ENCODE data around the gene KIAA1755.

KIAA1755 gene

DNA sequence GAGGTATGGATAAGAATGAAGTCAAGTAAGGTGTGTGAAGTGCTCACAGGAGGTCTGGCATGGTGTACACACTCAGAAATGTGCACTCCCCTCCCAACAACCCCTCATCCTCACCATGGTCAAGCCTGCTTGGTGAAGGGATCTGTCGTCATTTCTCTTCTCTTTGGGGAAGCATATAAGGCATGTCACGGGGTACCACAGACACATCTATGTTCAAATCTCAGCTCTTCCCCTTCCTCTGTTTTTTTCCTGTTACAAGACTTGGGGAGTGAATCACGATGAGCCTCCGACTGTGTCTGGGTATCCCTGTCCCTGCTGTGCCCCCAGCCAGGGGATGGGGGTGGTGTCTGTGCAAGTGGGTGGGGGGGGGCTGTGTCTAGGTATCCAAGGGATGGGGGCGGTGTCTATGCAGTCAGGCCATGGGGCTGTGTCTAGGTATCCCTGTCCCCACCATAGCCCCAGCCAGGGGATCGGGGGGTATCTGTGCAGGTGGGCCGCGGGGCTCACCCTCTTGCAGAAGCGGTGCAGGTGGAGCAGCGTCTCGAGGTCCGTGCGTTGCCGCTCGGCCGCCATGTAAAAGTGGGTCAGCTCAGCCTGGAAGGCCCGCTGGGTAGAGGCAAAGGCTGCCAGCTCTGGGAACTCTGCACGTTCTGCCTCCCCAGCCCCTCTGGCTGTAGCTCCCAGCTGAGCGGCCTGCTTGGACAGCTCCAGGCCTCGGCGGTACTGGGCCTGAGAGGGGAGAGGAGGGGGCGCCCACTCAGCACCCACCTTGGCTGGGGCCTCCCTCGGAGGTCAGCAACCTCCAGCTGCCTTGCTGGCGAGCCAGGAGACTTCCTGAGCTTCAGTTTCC is 43.6 kb downstream of the KIAA1755 start:
- no peak for DNase-seq

DNA sequence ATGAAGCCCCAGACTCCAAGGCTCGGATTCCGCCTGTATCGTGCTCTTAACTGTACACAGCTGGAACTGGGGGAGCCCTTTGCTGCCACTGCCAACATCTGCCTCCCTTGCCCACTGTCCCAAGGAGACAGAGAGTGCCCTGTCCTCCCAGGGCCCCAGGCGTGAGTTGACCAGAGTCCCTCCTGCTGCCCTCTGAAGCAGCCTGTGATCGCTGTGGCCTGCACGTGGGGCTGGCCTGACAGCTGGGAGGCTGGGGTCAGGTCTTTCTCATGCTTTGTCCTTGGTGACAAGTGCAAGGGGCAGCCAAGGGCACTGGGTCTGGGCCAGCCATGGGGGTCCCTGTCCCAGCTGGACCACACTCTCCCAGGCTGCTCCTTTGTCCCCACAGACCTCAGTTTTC is 44.3 kb downstream of the KIAA1755 start:
- DNase-seq = no peak

GRCh38 chr20:38215194-38216182 is 45.0 kb downstream of the KIAA1755 start:
- no peak for DNase-seq

- no peak for DNase-seq
These were observed 46.0 kb downstream of the KIAA1755 start for GRCh38 chr20:38214256-38215193.

DNA sequence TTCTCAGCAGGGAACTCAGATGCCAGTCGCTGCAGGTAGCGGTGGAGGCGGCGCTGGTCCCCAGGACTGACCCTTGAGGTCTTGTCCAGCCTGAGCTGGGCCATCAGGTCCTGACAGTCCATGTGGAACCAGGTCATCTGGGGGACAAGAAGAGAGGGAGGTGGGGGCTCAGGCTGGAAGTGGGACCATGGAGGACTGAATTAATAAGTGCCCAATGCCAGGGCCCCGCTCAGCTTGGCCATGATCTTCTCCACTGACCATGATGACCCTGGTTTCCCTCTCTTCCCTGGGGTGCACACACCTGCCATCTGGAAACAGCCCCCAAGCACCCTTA is 47.0 kb downstream of the KIAA1755 start:
- DNase-seq = no peak

DNA sequence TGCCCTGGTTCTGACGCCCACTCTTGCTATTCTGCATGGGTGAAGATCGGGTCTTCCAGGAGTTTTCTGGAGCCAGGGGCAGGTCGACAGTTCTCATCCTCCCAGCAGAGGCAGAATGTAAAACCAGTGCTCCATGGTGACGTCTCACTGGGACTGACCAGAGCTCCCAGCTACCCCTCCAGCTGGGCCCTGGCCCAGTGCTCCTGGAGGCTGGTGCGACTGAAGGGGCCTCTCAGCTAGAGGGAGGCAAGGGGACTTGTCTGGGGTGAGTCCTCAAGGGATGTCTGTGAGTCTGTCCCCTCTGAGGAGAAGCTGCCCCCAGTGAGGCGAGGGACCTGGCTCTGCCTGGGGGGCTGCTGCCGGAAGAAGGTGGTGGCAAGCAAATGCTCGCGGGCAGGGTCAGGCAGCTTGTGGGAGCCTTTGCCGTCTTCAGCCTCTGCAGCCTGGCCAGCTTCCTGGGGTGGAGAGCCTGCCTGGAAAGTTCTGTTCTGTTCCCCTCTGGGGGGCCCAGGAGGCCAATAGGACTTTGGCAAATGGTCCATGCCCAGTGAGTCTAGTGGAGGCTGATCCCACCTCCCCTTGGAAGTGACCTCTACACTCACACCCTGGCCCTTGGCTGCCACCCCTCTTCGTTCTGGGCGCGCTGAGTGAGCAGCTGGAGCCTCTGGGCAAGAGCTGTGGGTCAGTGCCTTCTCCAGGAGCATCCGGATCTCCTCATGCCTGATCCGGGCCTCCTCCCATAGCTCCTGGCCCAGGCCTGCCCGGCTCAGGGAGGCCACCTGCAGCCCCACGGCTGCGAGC is 47.5 kb downstream of the KIAA1755 start:
- no peak for DNase-seq

GRCh38 chr20:38211200-38212097 is 49.1 kb downstream of the KIAA1755 start:
- DNase-seq = no peak

DNA sequence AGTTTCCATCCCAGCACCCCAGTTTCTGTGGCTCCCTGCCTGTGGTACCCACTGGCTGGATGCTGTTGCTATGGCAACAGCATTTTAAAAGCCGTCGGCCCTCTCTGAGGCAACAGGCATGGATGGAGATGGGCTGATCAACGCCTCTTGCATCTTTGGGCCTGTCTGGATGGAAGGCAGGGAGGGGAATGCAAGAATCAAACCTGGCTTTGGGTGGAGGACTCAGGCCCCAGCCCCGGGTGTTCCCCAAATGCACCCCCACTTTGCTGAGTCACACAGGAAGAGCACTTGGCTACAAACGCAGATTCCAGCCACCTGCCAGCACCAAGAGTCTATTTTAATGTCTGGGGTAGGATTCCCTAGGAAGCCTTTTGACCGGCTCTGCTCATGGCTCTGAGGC is 49.8 kb downstream of the KIAA1755 start:
- no peak for DNase-seq

GRCh38 chr20:38209736-38210405 is 50.7 kb downstream of the KIAA1755 start:
- no peak for DNase-seq

- no peak for DNase-seq
These were observed 51.4 kb downstream of the KIAA1755 start for GRCh38 chr20:38209054-38209675.

DNA sequence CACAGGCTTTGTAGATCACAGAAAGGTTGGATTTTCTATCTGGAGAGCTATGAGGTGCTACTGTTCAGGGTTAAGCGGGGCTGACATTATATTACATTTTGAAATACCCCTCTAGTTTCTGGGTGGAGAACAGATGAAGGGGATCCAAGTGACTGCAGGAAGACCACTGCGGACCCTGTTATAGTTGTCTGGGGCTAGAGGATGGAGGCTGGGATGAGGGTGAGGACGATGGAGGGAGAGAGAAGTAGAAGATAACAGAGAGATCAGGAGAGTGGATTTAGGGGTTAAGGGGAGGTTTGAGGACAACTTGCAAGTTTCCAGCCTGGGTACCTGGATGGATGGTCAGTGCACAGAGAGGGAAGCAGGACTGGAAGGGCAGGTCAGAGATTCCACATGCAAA is 52.0 kb downstream of the KIAA1755 start:
- no peak for DNase-seq

GRCh38 chr20:38208088-38208487 is 52.4 kb downstream of the KIAA1755 start:
- DNase-seq = no peak

DNA sequence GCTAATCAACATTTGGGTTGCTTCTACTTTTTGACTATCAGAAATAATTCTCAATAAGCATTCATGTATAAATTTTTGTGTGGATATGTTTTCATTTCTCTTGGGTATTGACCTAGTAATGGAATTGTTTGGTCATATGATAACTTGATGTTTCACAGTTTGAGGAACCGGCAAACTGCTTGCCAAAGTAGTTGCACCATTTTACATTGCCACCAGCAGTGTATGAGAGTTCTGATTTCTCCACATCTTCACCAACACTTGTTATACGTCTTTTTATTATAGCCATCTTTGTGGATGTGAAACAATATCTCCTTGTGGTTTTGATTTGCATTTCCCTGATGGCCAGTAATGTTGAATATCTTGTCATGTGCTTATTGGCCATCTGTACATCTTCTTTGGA is 52.9 kb downstream of the KIAA1755 start:
- DNase-seq = no peak

DNA sequence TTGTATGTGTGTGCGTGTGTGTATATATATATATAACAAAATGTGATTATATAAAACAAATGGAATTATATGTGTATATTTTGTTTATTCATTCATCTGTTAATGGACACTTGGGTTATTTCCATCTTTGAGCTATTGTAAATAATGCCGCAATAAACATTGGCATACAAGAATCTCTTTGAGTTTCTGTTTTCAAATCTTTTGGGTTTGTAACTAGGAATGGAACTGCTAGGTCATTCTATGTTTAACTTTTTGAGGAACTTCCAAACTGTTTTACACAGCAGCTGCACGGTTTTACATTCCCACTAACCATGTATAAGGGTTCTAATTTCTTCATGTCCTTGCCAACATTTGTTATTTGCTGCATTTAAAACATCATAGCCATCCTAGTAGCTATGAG is 55.5 kb downstream of the KIAA1755 start:
- no peak for DNase-seq

- DNase-seq = no peak
These were observed 56.6 kb downstream of the KIAA1755 start for GRCh38 chr20:38203981-38204357.

DNA sequence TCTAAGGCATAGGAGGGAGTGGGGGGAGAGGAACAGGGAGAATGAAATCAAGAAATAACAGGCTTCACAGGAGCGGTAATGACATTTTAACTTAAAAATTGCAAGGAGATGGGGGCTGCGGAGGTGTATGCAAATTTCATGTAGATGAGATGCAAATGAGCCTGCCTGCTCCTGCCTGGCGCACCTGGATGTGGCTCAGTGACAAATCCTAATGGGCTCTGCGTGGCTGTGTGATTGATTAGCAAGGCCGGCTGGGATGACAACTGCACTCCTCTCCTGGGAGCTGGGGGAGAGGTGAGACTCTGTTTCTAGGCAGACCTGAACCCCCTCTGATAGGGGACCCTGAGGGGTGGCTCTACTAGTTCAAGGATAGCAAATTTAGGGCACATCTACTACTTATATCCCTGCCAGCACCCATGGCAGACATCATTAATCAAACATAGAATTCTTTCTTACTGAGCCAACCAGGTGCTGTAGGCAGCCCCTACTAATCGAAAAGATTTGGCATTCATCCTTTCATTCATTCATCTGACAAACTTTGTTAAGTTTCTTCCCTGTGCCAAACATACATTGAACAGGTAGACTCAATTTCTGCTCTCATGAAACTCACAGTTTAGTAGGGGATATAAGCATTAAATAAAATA is 57.1 kb downstream of the KIAA1755 start:
- no peak for DNase-seq

GRCh38 chr20:38202982-38203293 is 57.6 kb downstream of the KIAA1755 start:
- DNase-seq = no peak

GRCh38 chr20:38202153-38202981 is 58.2 kb downstream of the KIAA1755 start:
- no peak for DNase-seq

DNA sequence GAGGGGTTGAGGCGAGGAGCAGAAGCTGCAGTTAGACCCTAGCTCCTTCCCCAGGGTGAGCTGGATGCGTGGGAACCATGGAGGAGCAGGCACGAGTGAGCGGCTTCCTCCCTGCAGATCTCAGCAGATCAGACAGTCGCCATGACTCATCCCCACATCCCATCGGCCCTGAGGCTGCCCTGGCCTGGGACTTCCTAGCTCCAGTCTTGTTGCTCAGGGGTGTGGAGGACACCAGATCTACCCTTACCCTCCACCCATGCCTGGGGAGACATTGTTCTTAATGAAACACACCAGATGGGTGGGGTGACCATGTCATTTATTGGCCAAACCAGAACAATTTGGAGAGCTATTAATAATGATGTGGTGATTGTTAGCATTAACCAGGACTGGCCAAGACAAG is 59.2 kb downstream of the KIAA1755 start:
- DNase-seq = no peak
